ENCODE data around the gene FGF23. TPM values are rescaled to one million over a fixed set of nuclear protein-coding genes. Genes with fewer than 3 reads are reported as not detected.

Gene FGF23
- total and polyA plus RNA-seq, 2 of the 4 experiments (the other 2 are of a cell fraction) = not detected

DNA sequence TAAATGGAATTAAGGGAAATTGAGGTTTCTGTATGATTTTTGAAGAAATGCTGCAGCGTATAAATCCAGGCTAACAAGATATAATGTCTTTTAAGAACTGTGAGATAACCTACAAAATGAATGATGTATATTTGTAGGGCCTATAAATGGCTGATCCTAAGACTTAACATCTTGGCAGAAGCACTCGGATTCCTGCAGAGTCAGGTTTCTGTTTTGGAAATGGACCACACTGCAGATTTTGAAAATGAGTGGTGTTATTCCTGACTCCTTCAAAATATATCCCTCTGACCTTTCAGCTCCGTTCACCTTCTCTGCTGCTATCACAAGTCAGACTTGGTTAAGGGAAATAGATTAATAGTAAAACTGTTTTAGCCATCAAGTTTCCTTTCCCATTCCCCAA is 53.5 kb downstream of the FGF23 start:
- no peak overlapping the region for H3K4ac ChIP-seq (ENCODE audit: low read depth, low read length)
- H2AK5ac ChIP-seq (ENCODE audit: low read depth, low read length) = no peak overlapping the region
- WGBS, 2 experiments (ENCODE audit: extremely low coverage in 2 of 2, insufficient read length in 1 of 2) = 100% methylated on average over 1 of the region's 3 CpGs; no CpG with 5 or more reads in 1 of the 2 experiments
- peaks cover 17% of the 10 kb centered on the region; the same call in 1 of the 2 replicates for H4K20me1 ChIP-seq (ENCODE audit: insufficient read depth, low read length)
- peaks cover 2% of the 10 kb centered on the region; the same call in 1 of the 2 replicates for H3K4me1 ChIP-seq (ENCODE audit: control insufficient read depth, insufficient read depth, low read length)
- no peak overlapping the region for H3K9ac ChIP-seq (ENCODE audit: low read depth, low read length)
- peaks cover 42 to 46% of the 10 kb centered on the region in 2 experiments for H3K79me1 ChIP-seq (ENCODE audit: low read depth in 1 of 2, low read length in 2 of 2)
- H2BK15ac ChIP-seq (ENCODE audit: low read depth, low read length) = no peak overlapping the region
- intact Hi-C loops (cut with micrococcal nuclease) = no loop called here
- no peak overlapping the region for H3K18ac ChIP-seq (ENCODE audit: low read depth, low read length)
- ChIA-PET CTCF (interaction anchor here (0.6 kb wide), 1 partner anchor 1458 kb away, joined by 3 read pairs; no protein-coding TSS in a partner anchor), POLR2A (ENCODE audit: unreplicated experiment) (interaction anchor here (0.6 kb wide), 1 partner anchor 9 kb away, joined by 5 read pairs; no protein-coding TSS in a partner anchor)
- H2BK120ac ChIP-seq (ENCODE audit: low read depth, low read length) = no peak overlapping the region
- in situ Hi-C loops (cut with MboI; ENCODE audit: low sequenced_read_pairs) = no loop called here
- H2BK20ac ChIP-seq (ENCODE audit: low read depth, low read length) = no peak overlapping the region
- no peaks in the 10 kb centered on the region for H3K9me3 ChIP-seq (ENCODE audit: control insufficient read depth, insufficient read depth, low read length)
- H4K91ac ChIP-seq (ENCODE audit: insufficient read depth, low read depth, low read length) = no peak overlapping the region
- peaks cover 7% of the 10 kb centered on the region; the same call in 1 of the 2 replicates for H3K9me1 ChIP-seq (ENCODE audit: insufficient read depth, low read length)
- no peak overlapping the region for H4K8ac ChIP-seq (ENCODE audit: low read depth in 2 of 2, low read length in 2 of 2)
- dilution Hi-C loops (cut with HindIII; ENCODE audit: low sequenced_read_pairs, unreplicated experiment) = no loop called here
- H3K14ac ChIP-seq (replicated peaks; ENCODE audit: low read depth, low read length) = no peak overlapping the region
- DNase-seq = no peak
- H3K4me2 ChIP-seq (ENCODE audit: low read depth, low read length) = no peak overlapping the region
- no peak overlapping the region for H3K56ac ChIP-seq (ENCODE audit: extremely low read depth, insufficient read depth, low read length)
- no peak overlapping the region for H2AFZ ChIP-seq (replicated peaks; ENCODE audit: low read length, poor library complexity)
- H2AK9ac ChIP-seq (replicated peaks; ENCODE audit: low read depth, low read length, poor library complexity) = no peak overlapping the region
- H3K27ac ChIP-seq (ENCODE audit: insufficient read depth, low read length) = no peak overlapping the region
- no peak for ATAC-seq (ENCODE audit: low read depth)
- H3K23ac ChIP-seq (ENCODE audit: low read depth, low read length) = no peak overlapping the region
- H3K4me3 ChIP-seq (ENCODE audit: insufficient read depth, low read depth, low read length) = no peak overlapping the region
- BruUV-seq (replicated peaks) = no TSS peak
- H3K36me3 ChIP-seq (ENCODE audit: control insufficient read depth, insufficient read depth, low read length) = peaks cover 4% of the 10 kb centered on the region; the same call in 1 of the 2 replicates
- H2BK5ac ChIP-seq (ENCODE audit: low read depth, low read length, poor library complexity, severe bottlenecking) = no peak overlapping the region
- TF ChIP-seq, protein P1, sequence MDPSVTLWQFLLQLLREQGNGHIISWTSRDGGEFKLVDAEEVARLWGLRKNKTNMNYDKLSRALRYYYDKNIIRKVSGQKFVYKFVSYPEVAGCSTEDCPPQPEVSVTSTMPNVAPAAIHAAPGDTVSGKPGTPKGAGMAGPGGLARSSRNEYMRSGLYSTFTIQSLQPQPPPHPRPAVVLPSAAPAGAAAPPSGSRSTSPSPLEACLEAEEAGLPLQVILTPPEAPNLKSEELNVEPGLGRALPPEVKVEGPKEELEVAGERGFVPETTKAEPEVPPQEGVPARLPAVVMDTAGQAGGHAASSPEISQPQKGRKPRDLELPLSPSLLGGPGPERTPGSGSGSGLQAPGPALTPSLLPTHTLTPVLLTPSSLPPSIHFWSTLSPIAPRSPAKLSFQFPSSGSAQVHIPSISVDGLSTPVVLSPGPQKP (IDR thresholded peaks at IDR 0.05; ENCODE audit: borderline replicate concordance, low read depth, low read length) = no peak
- no peak for TF ChIP-seq MAZ (IDR thresholded peaks at IDR 0.05; ENCODE audit: borderline replicate concordance, low read depth, low read length)
- no peak for TF ChIP-seq POLR2A (IDR thresholded peaks at IDR 0.05; ENCODE audit: low read depth, low read length)
- TF ChIP-seq NFE2L2 (IDR thresholded peaks at IDR 0.05; ENCODE audit: low read depth, low read length) = no peak
- no peak for TF ChIP-seq RAD21 (IDR thresholded peaks at IDR 0.05; ENCODE audit: low read length)
- TF ChIP-seq, protein P2, sequence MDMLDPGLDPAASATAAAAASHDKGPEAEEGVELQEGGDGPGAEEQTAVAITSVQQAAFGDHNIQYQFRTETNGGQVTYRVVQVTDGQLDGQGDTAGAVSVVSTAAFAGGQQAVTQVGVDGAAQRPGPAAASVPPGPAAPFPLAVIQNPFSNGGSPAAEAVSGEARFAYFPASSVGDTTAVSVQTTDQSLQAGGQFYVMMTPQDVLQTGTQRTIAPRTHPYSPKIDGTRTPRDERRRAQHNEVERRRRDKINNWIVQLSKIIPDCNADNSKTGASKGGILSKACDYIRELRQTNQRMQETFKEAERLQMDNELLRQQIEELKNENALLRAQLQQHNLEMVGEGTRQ (IDR thresholded peaks at IDR 0.05; ENCODE audit: low read depth, low read length) = no peak
- TF ChIP-seq BHLHE40 (IDR thresholded peaks at IDR 0.05; ENCODE audit: low read depth, low read length) = no peak
- TF ChIP-seq, protein P3, sequence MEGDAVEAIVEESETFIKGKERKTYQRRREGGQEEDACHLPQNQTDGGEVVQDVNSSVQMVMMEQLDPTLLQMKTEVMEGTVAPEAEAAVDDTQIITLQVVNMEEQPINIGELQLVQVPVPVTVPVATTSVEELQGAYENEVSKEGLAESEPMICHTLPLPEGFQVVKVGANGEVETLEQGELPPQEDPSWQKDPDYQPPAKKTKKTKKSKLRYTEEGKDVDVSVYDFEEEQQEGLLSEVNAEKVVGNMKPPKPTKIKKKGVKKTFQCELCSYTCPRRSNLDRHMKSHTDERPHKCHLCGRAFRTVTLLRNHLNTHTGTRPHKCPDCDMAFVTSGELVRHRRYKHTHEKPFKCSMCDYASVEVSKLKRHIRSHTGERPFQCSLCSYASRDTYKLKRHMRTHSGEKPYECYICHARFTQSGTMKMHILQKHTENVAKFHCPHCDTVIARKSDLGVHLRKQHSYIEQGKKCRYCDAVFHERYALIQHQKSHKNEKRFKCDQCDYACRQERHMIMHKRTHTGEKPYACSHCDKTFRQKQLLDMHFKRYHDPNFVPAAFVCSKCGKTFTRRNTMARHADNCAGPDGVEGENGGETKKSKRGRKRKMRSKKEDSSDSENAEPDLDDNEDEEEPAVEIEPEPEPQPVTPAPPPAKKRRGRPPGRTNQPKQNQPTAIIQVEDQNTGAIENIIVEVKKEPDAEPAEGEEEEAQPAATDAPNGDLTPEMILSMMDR (conservative IDR thresholded peaks at IDR 0.05; ENCODE audit: low read depth, low read length) = no peak
- TF ChIP-seq FOS (IDR thresholded peaks at IDR 0.05; ENCODE audit: low read depth, low read length) = no peak
- TF ChIP-seq SMC3 (IDR thresholded peaks at IDR 0.05; ENCODE audit: low read depth, low read length) = no peak
- TF ChIP-seq CHD1 (IDR thresholded peaks at IDR 0.05; ENCODE audit: low read depth, low read length) = no peak
- TF ChIP-seq RCOR1 (IDR thresholded peaks at IDR 0.05; ENCODE audit: insufficient replicate concordance, low read length) = no peak
- no peak for TF ChIP-seq MXI1 (IDR thresholded peaks at IDR 0.05; ENCODE audit: borderline replicate concordance, low read depth, low read length)
- TF ChIP-seq MAFK (IDR thresholded peaks at IDR 0.05; ENCODE audit: low read depth, low read length) = no peak
- TF ChIP-seq CEBPB (IDR thresholded peaks at IDR 0.05; ENCODE audit: low read depth, low read length) = no peak
- no peak for TF ChIP-seq RFX5 (IDR thresholded peaks at IDR 0.05; ENCODE audit: low read depth, low read length)
- H3K27me3 ChIP-seq (ENCODE audit: control insufficient read depth, insufficient read depth, low read length) = no peaks in the 10 kb centered on the region
- H4K5ac ChIP-seq (ENCODE audit: low read depth, low read length) = no peak overlapping the region

Measured in IMR-90 (cell line).